Neuronal stem cell (in vitro differentiated cells): ENCODE measurements around the gene TPM4.
A peak's percentile ranks its signal among the peaks of the same experiment; 100 is the strongest.

Source experiments
- DNase-seq: peaks from one replicate; pipeline ENCODE4 v3.0.0-alpha.2; 2013; ENCODE audit warnings: low spot score
- H2AFZ ChIP-seq: one replicate; pipeline ENCODE4 v1.6.1; 2013; ENCODE audit warnings: mild to moderate bottlenecking, low read length, inconsistent platforms
- H2AK5ac ChIP-seq: 2 replicates; pipeline ENCODE4 v1.6.1; 2013; ENCODE audit warnings: low read depth, mild to moderate bottlenecking, inconsistent platforms, low read length, moderate library complexity, mixed read lengths
- H2BK120ac ChIP-seq: 2 replicates; pipeline ENCODE4 v1.6.1; 2013; ENCODE audit warnings: low read depth, mild to moderate bottlenecking, inconsistent platforms, low read length, moderate library complexity, mixed read lengths
- H2BK12ac ChIP-seq: one replicate; pipeline ENCODE4 v1.6.1; 2013; ENCODE audit warnings: low read length, inconsistent platforms
- H2BK15ac ChIP-seq: 2 replicates; pipeline ENCODE4 v1.6.1; 2013; ENCODE audit warnings: mild to moderate bottlenecking, low read length, inconsistent platforms, mixed read lengths
- H2BK5ac ChIP-seq: one replicate; pipeline ENCODE4 v1.6.1; 2013; ENCODE audit warnings: inconsistent platforms, mild to moderate bottlenecking, low read length, moderate library complexity
- H3K14ac ChIP-seq: one replicate; pipeline ENCODE4 v1.6.1; 2013; ENCODE audit warnings: low read length, inconsistent platforms
- H3K18ac ChIP-seq: 2 replicates; pipeline ENCODE4 v1.6.1; 2013; ENCODE audit warnings: low read length, inconsistent platforms
- H3K23ac ChIP-seq: 2 replicates; pipeline ENCODE4 v1.6.1; 2013; ENCODE audit warnings: low read depth, mild to moderate bottlenecking, mixed read lengths, low read length, inconsistent platforms; ENCODE audit not compliant: poor library complexity
- H3K27ac ChIP-seq: replicated peaks from 3 replicates; pipeline ENCODE4 v1.5.1; 2013; ENCODE audit warnings: low read length, inconsistent platforms
- H3K27me3 ChIP-seq, 3 experiments: 2 replicates each; pipeline ENCODE4 v1.6.1; 2013; ENCODE audit warnings: low read length in 3 of 3, mild to moderate bottlenecking in 2 of 3, inconsistent platforms in 1 of 3, low read depth in 1 of 3, mixed read lengths in 1 of 3, moderate library complexity in 1 of 3; ENCODE audit not compliant: control insufficient read depth in 3 of 3, insufficient read depth in 3 of 3
- H3K36me3 ChIP-seq, 2 donors: replicated peaks in 1 of 2; 2 replicates each; pipeline ENCODE4 v1.6.1; 2013; ENCODE audit warnings: low read length in 2 of 2; ENCODE audit not compliant: control insufficient read depth in 2 of 2, insufficient read depth in 2 of 2
- H3K4ac ChIP-seq: 2 replicates; pipeline ENCODE4 v1.6.1; 2013; ENCODE audit warnings: inconsistent platforms, mild to moderate bottlenecking, low read length, moderate library complexity
- H3K4me1 ChIP-seq, 2 donors: 1 replicate in 1 of 2; 2 replicates in 1 of 2; pipeline ENCODE4 v1.6.1; 2013; ENCODE audit warnings: low read length in 2 of 2, low read depth in 1 of 2; ENCODE audit not compliant: control insufficient read depth in 2 of 2, insufficient read depth in 1 of 2
- H3K4me2 ChIP-seq: one replicate; pipeline ENCODE4 v1.6.1; 2013; ENCODE audit warnings: mild to moderate bottlenecking, low read length, inconsistent platforms; ENCODE audit not compliant: insufficient read depth, poor library complexity, severe bottlenecking
- H3K4me3 ChIP-seq, 2 donors: 2 replicates each; pipeline ENCODE4 v1.5.1; 2013; ENCODE audit warnings: low read length in 2 of 2, mild to moderate bottlenecking in 2 of 2, inconsistent platforms in 1 of 2, moderate library complexity in 1 of 2
- H3K79me1 ChIP-seq: one replicate; pipeline ENCODE4 v1.6.1; 2013; ENCODE audit warnings: low read depth, mild to moderate bottlenecking, inconsistent platforms, low read length, moderate library complexity
- H3K9ac ChIP-seq: one replicate; pipeline ENCODE4 v1.6.1; 2013; ENCODE audit warnings: mild to moderate bottlenecking, low read depth, low read length, inconsistent platforms; ENCODE audit not compliant: poor library complexity
- H3K9me3 ChIP-seq, 2 donors: replicated peaks in 1 of 2; 2 replicates each; pipeline versions ENCODE3 to v1.6.1; 2013; ENCODE audit warnings: low read length in 2 of 2, mild to moderate bottlenecking in 2 of 2, inconsistent platforms in 1 of 2, low read depth in 1 of 2, mixed read lengths in 1 of 2, moderate library complexity in 1 of 2; ENCODE audit not compliant: control insufficient read depth in 2 of 2, insufficient read depth in 1 of 2
- H4K8ac ChIP-seq: one replicate; pipeline ENCODE4 v1.6.1; 2013; ENCODE audit warnings: low read depth, mild to moderate bottlenecking, inconsistent platforms, low read length, moderate library complexity
- H4K91ac ChIP-seq: one replicate; pipeline ENCODE4 v1.6.1; 2013; ENCODE audit warnings: low read length, low read depth, mild to moderate bottlenecking, inconsistent platforms; ENCODE audit not compliant: poor library complexity
- WGBS, 2 donors: extraction: QIAGEN DNeasy Blood & Tissue Kit; methylation state at CpG; one replicate each; pipeline ENCODE4 v1.1.7; 2013; ENCODE audit warnings: missing lambda C conversion rate in 2 of 2, mixed read lengths in 1 of 2; ENCODE audit not compliant: insufficient read length in 2 of 2, insufficient replicate concordance in 1 of 2; ENCODE audit errors: extremely low coverage in 2 of 2; 5-methylcytosine and 5-hydroxymethylcytosine counted together

The TPM4 gene

DNA sequence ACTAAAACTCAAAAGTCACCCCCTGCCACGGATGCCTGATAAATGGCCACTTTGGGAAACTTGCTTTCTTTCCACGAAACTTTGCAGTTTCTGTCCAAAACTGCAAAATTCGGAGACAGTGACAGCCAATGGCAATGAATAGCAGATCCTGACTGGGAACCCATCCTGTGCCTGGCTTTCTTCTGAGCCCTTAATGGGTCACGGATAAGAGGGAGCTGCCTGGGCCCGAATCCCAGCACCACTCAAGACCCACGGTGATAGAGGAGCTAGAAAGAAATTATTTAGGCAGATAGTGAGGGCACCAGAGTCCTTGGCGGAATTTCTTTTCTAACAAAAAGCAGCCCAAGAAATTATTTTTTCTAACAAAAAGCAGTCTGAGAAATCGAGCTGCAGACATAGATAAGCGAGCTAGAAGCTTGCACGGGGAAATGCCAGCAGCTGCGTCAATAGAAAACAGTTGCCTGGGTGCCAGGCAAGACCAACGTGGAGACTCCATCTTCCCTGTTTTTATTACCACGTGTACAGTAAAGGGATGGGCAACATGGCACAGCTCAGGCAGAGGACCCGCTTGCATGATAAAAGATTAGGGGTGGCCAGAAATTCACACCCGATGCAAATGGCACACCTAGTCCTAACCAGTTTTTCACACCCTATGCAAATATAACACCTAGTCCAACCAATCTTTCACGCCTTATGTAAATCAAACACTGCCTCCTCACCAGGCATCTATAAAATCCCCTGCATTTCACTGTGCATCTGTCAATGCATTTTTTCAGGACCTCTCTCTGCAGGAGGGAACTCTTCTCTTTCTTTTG lies 60.1 kb downstream of the TPM4 start:
- Histone ChIP-seq H3K23ac (no peak overlapping the region), H2BK12ac (no peak overlapping the region), H2AFZ (no peak overlapping the region), H3K79me1 (no peaks in the 10 kb centered on the region), H2BK15ac (no peak overlapping the region), H3K36me3 (peaks cover 26 to 34% of the 10 kb centered on the region in 2 donors), H2AK5ac (no peak overlapping the region), H3K4me2 (no peak overlapping the region), H3K9ac (no peak overlapping the region), H4K8ac (no peak overlapping the region), H2BK5ac (no peak overlapping the region), H3K4ac (no peak overlapping the region), H3K4me3 (no peak overlapping the region), H2BK120ac (no peak overlapping the region), H3K14ac (no peak overlapping the region), H3K4me1 (no peaks in the 10 kb centered on the region), H3K27ac (no peak overlapping the region), H3K18ac (no peak overlapping the region), H4K91ac (no peak overlapping the region), H3K9me3 (peaks cover 0 to 2% of the 10 kb centered on the region in 2 donors), H3K27me3 (no peaks in the 10 kb centered on the region)
- no CpG with 5 or more reads among the region's 16 CpGs for WGBS, 2 donors
- no peak for DNase-seq

DNA sequence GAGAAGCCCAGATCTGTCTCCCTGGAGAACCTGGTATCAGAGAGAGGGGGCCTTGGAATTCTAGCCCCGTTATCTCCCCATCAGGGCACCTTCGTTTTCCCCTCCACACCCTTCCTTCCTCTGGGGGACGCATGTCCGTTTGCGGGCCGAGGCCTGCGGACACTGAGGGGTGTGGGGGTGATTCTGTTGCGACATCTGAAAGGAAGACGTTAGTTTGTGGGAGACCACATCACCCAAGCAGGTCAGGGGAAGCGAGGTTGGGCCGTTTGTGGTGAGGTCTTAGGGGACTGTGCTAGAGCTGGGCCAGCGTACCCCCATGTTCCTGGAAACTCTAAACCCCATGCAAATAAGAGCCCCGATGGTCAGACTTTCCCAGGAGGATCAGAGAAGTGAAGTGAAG lies 63.5 kb downstream of the TPM4 start:
- Histone ChIP-seq H2AFZ (no peak overlapping the region), H3K4ac (no peak overlapping the region), H3K79me1 (no peaks in the 10 kb centered on the region), H3K27ac (no peak overlapping the region), H3K23ac (no peak overlapping the region), H3K9me3 (no peaks in the 10 kb centered on the region), H3K18ac (peak overlapping the region; percentile 28), H3K4me2 (no peak overlapping the region), H4K91ac (no peak overlapping the region), H3K14ac (peak overlapping the region; percentile 82), H2BK12ac (no peak overlapping the region), H3K27me3 (no peaks in the 10 kb centered on the region), H3K4me3 (no peak overlapping the region), H2BK5ac (no peak overlapping the region), H2BK120ac (no peak overlapping the region), H3K9ac (no peak overlapping the region), H4K8ac (no peak overlapping the region), H3K4me1 (no peaks in the 10 kb centered on the region), H2AK5ac (no peak overlapping the region), H2BK15ac (no peak overlapping the region), H3K36me3 (no peaks in the 10 kb centered on the region)
- WGBS, 2 donors: no CpG with 5 or more reads among the region's 13 CpGs
- DNase-seq: no peak

DNA sequence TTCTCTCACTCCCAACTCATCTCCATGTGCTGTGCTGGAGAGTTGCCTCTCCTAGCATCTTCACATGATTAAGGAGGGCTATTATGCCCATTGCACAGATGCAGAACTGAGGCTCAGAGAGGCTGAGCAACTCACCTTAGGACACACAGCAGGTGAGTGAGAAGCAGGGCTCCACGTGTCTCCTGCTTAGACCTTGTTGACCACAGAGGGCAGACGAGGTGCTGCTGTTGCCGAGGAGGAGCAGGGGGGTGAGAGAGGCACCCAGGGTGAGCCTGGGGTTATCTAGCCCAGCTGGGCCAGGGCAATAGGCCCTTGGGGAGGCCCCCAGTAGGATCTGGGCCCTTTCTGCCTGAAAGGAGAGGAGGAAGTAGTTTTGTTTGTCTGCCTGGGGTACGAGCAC lies 64.7 kb downstream of the TPM4 start:
- Histone ChIP-seq H3K4me2 (no peak overlapping the region), H2BK15ac (no peak overlapping the region), H3K4ac (no peak overlapping the region), H3K79me1 (no peaks in the 10 kb centered on the region), H3K36me3 (no peaks in the 10 kb centered on the region), H3K9ac (no peak overlapping the region), H3K18ac (no peak overlapping the region), H3K14ac (no peak overlapping the region), H2AFZ (no peak overlapping the region), H2BK120ac (no peak overlapping the region), H3K27ac (no peak overlapping the region), H2BK12ac (no peak overlapping the region), H3K23ac (no peak overlapping the region), H2AK5ac (no peak overlapping the region), H3K27me3 (no peaks in the 10 kb centered on the region), H3K4me3 (no peak overlapping the region), H4K8ac (no peak overlapping the region), H2BK5ac (no peak overlapping the region), H3K4me1 (no peaks in the 10 kb centered on the region), H4K91ac (no peak overlapping the region), H3K9me3 (no peaks in the 10 kb centered on the region)
- WGBS, 2 donors: no CpG with 5 or more reads among the region's 4 CpGs
- DNase-seq: no peak

DNA sequence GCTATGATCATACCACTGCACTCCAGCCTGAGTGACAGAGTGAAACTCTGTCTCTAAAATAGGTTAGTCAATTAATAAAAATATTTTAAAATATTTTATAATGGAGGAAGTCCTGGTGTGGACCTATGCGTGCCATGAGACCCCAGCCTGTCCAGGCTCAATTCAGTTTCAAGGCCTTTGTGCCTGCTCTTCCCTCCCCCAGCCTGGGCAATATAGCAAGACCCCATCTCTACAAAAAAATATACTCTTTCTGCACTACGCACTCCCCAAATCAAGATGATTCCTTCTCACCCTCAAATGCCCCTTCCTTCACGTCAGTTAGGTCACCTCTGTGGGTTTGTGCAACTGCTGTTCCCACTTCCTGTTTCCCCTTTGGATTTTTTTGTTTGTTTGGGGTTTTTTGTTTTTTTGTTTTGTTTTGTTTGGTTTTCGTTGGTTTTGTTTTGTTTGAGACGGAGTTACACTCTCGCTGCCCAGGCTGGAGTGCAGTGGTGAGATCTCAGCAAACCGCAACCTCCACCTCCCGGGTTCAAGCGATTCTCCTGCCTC lies 65.8 kb downstream of the TPM4 start:
- H3K9me3 ChIP-seq: no peaks in the 10 kb centered on the region
- H2BK15ac ChIP-seq: no peak overlapping the region
- 100% methylated on average over 2 of the region's 9 CpGs; no CpG with 5 or more reads in 1 of the 2 donors for WGBS, 2 donors
- H3K4ac ChIP-seq: no peak overlapping the region
- no peak overlapping the region for H3K18ac ChIP-seq
- no peak overlapping the region for H2BK120ac ChIP-seq
- no peak for DNase-seq
- H3K4me2 ChIP-seq: no peak overlapping the region
- no peak overlapping the region for H4K8ac ChIP-seq
- no peak overlapping the region for H3K9ac ChIP-seq
- H3K23ac ChIP-seq: no peak overlapping the region
- no peak overlapping the region for H2AK5ac ChIP-seq
- no peaks in the 10 kb centered on the region for H3K27me3 ChIP-seq
- H4K91ac ChIP-seq: no peak overlapping the region
- H3K4me3 ChIP-seq: no peak overlapping the region
- no peak overlapping the region for H2BK12ac ChIP-seq
- H3K14ac ChIP-seq: no peak overlapping the region
- no peaks in the 10 kb centered on the region for H3K4me1 ChIP-seq
- no peak overlapping the region for H3K27ac ChIP-seq
- H3K79me1 ChIP-seq: no peaks in the 10 kb centered on the region
- H2AFZ ChIP-seq: no peak overlapping the region
- H2BK5ac ChIP-seq: no peak overlapping the region
- H3K36me3 ChIP-seq: no peaks in the 10 kb centered on the region
